Mesenteric fat pad (tissue), 1 donor: ENCODE data around the gene C6orf132. TPM values are rescaled to one million over a fixed set of nuclear protein-coding genes. Genes with fewer than 3 reads are reported as not detected.
A peak's percentile ranks its signal among the peaks of the same experiment; 100 is the strongest.
"Not testable (repeated sequence)": the region's sequence is repeated elsewhere in the genome, so short reads cannot be mapped to it uniquely, and the experiment has no call there.

Experiments used
- DNase-seq: peaks from one replicate; pipeline ENCODE4 v3.0.0-alpha.2; 2020; ENCODE audit warnings: low spot score
- long read RNA-seq: library from polyadenylated mRNA; unstranded; transcript quantifications from one replicate; pipeline ENCODE4 v2.0.0, GENCODE V29; 2020
- total RNA-seq: library from RNA; stranded (reverse); fragmentation: NEBNext Ultra II Directional; extraction: Animal tissue kit (Norgen Biotek cat#: 25700); gene quantifications from one replicate; pipeline ENCODE4 v1.2.1, GENCODE V29; 2021
- donor health status: DM: yes; HTN: yes; CAD: no.

Gene C6orf132, protein sequence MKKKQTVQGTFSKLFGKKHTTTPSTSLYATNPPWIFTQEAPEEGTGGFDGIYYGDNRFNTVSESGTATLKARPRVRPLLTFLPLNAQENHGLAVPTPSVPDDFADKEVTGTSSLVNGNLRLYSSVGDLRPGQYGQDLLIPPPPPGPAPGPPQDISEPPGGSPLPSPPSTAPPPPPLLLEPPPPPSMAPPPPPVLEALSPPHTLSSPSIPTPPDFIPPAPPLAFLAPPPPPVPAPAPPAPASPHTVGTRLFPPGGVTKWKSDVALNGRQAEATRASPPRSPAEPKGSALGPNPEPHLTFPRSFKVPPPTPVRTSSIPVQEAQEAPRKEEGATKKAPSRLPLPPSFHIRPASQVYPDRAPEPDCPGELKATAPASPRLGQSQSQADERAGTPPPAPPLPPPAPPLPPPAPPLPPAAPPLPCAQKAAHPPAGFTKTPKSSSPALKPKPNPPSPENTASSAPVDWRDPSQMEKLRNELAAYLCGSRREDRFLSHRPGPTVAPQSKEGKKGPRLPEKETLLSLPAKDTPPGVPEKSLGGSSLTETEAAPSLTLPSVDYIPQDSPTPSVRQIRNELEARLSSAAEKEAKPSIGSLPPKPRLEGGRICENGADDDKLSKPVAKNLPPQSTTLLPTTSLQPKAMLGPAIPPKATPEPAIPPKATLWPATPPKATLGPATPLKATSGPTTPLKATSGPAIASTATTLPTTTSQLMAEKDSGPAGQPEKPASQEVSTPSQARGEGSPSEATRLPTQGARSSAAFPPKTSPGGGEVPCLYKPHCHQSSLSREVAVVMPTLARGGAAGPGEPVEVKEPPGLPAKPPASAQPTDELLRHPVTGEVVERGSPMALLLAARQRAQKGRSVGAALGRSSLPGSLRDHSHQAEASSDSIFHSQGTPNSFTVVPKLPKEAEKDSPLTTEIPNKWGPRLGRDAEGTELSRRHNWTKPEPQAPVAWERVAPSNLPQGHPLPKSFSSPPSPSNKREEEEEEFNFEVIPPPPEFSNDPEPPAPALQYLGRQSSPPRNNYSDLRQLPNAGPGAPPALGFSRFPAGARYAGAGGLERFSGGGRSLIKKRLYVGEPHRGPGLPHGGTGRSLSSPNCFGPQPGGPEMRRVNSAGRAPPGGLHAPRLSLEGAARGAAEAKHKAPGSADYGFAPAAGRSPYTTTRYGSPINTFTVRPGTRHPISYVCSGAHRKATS
- 1.3 TPM for total RNA-seq
- long read RNA-seq, partial matches to known transcripts: 0 of 1 reads
- long read RNA-seq, other reads (novel, unspliced or antisense): 1 of 1 reads

DNA sequence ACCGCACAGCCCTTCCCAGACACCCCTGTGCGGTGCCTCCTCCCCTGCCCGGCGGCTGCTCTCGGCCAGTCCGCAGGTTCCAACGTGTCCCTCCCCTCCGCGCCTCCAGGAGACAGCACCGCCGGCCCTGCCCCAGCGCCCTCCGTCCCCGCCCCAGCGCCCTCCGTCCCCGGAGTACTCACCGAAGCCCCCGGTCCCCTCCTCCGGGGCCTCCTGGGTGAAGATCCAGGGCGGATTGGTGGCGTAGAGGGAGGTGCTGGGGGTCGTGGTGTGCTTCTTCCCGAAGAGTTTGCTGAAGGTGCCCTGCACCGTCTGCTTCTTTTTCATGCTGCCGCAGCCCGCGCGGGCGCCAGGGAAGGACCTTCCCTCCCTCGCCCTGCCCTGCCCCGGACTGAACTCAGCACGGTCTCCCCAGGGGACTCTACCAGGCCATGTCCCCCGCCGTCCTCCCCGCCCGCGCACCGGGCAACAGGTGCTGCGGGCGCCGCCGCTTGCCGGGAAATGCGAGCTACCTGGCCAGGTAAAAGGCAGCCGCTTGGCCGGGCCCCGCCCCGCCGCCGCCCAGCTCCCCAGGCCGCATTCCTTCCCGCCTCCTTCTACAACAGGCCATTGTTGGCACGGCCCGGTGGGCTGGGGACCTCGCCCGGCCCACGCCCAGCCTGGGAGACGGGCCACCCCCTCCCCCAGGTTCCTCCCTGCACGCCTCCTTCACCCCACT lies at the start of gene C6orf132:
TSS of gene C6orf132 (minus strand) at position 503 of the 718 bp plus-strand sequence. CDS start at position 327, 176 bp downstream.
- no peak for DNase-seq

DNA sequence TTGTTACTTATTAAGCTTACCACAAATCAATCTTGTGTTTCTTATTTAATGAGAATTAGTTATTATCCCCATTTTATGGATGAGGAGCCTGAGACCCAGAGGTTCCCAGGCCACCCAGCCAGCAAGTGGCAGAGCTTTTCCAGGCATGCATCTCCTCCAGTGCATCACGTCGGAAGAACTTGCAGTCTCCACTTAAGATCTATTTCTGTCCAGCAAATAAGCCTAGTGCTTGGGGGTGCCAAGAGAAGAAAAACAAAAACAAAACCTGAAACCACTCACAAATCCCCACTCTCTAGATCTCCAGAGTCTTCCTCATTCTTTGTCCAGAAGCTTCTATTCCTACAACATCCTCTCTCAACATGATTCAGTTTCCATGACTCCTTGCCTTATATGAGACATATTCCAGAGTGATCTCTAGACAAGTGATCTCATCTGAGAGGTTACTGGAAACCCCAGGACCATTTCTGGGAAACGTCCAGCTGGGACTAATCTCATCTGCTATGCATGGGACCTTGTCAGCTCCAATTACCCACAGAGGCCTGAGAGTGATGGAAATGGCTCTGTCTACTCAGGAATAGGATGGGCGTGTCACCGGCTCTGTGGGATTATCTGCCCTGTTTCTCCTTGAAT lies 48.2 kb upstream of the C6orf132 start:
- no peak for DNase-seq

DNA sequence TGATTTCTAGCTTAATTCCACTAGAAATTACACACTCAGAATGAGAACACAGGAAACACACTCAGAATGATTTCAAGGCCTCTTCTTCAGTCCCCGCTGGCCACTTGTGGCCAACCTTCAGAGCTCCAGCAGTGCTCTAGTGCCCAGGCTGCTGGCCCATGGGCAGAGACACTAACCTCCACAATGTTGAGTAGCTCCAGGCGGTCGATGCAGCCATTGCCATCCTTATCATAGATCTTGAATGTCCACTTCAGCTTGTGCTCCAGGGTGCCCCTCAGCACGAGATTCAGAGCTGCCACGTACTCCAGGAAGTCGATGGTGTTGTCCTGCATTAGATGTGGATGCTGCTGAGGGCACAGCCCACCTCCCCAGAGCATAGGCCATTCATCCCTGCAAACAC lies 46.0 kb upstream of the C6orf132 start:
- DNase-seq: peak; percentile 68

DNA sequence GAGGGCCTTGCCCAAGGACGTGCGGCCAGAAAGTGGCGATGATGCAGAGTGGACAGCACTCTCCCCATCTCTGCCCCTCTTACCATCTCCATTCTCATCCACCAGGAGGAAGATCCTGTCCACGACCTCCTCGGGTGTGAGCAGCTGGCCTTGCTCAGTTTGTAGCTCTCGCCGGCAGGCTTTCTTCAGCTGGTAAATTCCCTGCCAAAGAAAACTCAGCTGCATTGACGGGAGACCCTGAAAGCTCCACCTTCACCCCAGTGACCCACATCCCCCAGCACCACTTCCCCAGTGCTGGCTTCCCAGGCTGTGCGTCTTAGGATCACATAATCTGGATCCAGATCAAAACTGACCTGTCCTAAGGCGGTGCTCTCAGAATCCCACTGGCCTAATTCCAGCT lies 43.2 kb upstream of the C6orf132 start:
- DNase-seq: no peak

DNA sequence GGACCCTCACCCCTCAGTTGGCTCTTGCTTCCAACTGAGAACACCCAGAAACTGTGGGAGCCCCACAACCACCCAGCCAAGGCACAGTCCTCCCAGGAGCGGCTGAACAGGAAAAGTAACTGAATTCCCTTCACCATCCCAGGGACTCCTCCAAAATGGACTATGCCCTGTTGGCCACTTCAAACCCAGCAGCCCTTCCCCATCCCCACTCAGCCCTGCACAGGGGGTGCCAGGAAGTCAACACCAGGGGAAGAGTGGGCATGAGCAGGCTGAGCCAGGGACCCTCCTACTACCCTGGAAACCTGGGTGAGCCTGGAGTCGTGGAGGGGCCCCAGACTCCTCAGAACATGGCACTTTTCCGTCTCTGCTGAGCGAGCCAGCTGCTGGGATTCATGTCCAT lies 42.1 kb upstream of the C6orf132 start:
- no peak for DNase-seq

DNA sequence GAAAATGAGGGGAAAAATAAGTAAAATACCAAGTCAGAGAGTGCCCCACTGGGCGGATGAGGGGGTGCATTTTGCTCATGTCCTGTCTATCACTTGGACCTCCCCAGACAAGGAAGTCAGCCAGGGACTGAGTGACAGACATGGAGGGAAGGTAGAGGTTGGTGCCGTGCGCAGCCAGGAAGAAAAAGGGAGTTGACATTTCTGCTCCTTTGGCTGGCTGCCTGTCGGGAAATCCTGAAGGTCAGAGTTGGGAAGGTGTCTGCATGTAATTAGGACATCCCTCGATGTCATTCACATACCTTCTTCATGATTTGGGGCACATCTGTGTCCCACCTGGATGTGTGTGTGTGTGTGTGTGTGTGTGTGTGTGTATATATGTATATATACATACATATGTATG lies 39.7 kb upstream of the C6orf132 start:
- no peak for DNase-seq

DNA sequence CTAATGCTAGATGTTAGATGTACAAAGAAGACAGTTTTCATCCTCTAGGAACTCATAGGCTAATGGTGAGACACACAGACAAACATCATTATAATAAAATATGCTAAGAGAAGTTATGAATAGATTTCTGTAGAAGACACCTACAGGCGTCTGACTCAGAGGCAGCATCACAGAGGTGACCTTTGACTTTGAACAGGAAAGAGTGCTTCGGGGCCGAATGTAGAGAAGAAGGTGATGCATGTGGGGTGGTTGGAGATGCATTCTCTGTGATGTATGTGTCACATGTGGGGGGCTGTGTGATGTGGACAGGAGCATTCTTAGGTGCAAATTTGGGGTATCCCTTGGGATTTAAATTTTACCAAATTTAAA lies 37.5 kb upstream of the C6orf132 start:
- DNase-seq: no peak

DNA sequence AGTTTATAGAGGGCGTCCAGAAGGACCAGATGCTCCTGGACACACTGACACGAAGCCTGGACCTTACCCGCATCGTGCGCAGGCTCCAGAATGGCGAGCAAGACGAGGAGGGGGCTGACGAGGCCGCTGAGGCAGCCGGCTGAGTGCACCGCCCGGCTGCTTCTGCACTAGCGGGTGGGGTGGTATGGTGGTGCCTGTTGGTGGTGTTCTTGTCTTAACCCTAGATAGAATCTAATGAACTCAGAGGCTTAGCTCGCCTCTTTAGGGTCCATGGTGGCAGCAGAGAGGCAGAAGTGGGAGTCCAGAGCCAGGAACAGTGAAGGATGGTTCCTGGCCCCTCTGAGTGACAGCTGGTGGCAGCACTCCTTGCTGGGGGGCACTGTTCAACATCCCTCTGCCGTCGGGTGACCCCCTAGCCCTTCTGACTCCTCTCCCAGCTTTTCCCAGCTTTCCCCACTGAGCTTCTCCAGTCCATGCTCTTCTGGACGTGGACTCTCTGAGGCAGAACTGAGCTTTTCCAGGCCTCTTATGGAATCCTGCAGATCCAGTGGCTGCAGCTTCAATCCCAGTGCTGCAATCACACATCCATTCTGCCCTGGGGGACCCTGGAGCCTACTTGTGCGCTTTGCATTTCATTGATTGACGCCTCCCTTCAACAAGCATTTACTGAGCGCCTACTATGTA lies 37.0 kb upstream of the C6orf132 start:
- no peak for DNase-seq

DNA sequence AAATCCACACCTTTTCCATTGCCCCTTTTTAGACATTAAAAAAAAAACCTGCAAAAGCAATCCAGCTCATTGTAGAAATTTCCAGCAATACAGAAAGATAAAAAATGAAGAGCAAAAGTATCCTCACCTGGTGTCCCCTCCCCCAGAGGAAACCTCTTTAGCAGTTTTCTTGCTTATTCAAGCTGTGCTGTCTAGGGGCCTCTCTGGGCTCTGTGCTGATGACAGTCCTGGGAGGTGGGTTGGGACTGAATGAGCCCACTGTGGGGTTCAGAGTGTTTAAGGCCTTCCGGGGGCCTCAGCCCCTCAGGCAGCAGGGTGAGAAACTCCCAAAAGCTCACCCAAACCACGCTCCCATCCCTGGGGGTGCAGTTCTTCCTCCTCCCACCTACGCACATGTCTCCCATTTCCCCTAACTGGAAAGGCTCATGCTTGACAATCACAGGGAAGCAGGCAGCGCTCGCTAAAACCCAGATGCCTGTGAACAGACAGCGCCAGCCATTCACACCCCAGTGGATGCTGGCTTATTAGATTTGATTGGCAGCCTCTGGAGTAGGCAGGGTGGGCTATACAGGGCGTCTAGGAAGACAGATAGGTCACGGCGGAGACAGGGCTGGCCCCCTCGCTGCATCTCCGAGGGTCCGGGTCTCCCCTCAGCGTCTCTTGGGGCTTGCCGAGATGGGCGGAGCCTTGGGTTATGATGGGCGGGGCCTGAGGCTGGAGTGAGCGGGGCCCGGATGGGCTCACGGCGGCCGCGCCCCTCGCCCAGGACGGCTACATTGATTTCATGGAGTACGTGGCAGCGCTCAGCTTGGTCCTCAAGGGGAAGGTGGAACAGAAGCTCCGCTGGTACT lies 35.3 kb upstream of the C6orf132 start:
- no peak for DNase-seq

DNA sequence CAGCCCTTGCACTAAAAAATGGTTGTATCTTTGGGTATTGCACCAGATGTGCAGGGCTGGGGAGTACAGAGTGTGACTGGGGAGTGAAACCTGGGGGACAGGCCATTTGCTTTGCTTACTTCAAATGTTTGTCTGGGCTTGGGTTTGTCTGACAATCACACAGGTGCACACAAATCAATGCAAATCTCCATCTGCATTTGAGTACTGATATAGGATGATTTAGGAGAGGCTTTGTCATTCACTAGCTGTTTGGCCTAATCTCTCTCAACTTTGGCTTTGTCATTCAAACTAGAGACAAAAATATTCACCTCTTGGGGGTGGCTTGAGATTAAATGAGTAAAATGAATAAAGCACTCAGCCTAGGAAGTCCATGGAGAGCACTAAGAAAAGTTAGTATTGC lies 34.6 kb upstream of the C6orf132 start:
- no peak for DNase-seq

DNA sequence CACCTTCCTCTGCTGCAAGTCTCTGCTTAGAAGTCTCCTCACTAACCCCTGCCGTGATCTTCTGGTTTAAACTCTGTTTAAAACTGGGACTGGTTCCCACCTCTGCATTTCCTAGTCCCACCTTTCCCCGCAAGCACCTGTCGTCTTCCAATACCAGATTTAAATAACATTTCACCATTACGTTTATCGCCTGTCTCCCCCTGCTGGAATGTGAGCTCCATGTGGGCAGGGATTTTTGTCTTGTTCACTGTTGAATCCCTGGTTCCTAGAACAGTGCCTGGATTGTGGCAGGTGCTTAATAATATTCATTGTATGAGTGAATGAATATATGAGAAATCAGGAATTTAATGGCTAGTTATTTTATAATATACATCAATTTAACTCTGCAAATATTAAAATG lies 33.4 kb upstream of the C6orf132 start:
- no peak for DNase-seq

DNA sequence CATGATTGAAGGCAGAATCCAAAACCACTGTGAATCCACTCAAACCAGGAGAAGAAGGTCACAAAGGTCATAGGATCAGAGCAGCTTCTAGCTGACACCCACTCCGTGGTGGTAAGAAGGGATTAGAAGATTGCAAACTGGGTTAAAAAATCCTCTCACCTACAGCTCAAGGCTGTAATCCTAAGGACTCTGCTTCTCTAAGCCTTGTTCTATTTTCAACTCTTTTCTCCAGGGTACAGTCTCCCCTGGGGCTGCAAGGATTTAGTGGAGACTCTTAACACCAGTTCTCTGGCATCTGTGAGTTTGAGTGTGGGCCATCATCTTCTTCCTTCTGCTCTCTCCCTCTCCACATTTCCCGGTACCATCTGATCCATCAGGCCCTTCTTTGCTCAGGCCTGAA lies 30.7 kb upstream of the C6orf132 start, which contains the start of gene GUCA1A:
TSS of gene GUCA1A (plus strand) at position 264 of the 400 bp plus-strand sequence. CDS start 250 bp downstream, outside the sequence.
- no peak for DNase-seq

DNA sequence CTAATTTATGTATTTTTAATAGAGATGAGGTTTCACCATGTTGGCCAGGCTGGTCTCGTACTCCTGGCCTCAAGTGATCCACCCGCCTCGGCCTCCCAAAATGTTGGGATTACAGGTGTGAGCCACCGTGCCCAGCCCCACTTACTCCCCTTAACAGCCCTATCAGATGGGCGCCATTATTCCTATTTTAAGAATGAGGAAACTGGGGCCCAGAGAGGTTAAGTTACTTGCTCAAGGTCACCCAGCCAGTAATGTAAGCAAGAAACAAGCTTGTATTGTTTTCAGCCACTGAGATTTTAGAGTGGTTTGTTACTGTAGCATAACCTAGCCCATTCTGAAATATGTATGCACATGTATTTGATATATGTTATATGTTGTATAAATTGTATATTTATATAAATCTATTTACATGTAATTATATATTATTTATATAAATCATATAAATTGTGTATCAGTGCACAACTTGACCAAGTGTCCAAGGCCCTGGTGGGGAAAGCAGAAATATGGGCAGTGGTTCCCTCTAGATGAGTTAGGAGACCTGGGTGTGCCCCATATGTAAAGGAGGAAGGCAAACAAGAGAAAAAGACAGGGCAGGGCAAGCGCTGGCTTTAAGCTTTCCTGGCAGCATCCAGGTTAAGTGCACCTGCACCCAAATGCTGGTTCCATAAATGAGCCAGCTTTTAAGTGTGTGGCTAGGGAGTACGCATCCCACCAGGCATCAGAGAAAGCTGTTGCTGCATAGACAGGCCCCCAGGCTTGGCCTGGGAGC lies 29.6 kb upstream of the C6orf132 start:
- no peak for DNase-seq

DNA sequence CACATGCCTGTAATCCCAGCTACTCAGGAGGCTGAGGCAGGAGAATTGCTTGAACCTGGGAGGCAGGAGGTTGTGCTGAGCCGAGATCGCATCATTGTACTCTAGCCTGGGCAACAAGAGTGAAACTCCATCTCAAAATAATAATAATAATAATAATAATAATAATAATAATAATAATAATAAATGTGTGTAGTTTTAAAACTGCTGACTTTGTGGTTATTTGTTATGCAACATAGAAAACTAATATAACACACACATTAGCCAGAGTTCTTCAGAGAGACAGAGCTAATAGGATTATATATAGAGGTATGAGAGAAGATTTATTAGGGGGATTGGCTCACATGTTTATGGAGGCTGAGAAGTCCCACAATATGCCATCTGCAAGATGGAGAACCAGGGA lies 27.4 kb upstream of the C6orf132 start:
- DNase-seq: not testable (repeated sequence)

DNA sequence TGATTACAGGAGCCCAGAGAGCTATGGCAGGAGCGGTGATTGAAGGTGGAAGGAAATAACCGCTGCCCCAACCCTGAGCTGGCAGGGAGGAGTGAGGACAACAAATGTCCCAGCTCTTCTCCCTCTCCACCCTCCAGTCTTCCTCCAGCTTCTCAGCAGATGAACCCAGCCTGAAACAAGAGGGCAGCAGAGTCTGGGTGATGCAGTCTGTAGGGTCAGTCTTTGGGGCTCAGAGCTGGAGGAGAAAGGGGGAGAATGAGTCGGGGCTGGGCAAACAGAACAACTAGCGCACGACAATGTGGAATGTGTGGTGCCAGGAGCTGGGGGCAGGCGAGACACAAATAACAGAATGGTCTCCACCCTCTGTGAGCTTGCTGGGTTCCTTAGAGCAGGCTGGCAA lies 26.2 kb upstream of the C6orf132 start:
- no peak for DNase-seq

DNA sequence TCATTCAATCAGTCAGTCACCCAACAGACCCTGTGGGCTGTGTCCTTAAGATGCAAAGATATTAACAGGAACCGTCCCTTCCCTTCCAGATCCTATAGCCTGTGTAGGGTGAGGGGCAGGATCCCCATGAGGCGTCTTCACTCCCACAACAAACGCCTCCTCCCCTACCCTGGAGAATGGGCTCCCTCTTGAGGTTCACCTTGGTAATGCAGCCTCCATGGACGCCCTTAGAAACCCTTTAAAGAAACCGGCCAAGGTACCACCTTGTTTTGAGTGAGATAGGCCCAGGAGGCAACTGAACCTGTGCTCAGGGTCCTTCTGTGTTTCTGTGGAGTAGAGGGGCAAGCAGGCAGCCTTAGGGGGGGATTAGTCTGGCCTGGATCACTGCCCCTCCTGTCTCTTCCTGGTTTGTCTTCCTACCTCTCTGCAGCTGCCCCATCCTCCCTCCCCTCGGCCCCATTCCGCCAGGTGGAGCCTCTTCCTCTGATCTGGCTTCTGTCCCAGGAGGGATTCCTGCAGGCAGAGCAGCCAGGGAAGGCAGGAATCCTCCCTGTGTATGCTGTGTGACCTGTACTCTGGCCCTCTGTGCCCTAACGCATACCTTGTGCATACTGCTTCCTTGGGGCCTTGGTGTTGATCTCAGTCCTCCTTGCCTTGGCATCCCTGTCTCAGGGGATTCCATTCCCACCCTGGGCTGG lies 24.2 kb upstream of the C6orf132 start:
- no peak for DNase-seq

DNA sequence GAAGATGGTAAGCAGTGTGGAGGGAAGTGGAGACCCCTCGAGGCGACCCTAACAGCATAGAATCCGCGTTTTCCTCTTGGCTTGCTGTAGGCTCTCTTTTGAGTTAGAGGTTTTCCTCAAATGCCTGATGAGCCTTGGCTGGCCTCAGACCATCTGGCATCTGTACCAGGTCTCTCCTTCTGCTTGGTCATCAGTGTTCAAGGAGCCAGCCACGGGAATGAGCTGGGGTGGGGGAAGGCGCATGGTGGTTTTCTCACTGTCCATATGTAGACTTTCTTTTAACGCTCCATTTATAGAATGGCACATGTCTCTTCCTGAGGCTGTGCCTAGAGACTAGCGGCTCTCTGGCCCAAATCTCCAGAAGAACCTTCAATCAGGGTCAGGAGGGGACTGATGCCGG lies 22.6 kb upstream of the C6orf132 start:
- DNase-seq: no peak
